Measurements from ENCODE around the gene DYNLRB1.

DNA sequence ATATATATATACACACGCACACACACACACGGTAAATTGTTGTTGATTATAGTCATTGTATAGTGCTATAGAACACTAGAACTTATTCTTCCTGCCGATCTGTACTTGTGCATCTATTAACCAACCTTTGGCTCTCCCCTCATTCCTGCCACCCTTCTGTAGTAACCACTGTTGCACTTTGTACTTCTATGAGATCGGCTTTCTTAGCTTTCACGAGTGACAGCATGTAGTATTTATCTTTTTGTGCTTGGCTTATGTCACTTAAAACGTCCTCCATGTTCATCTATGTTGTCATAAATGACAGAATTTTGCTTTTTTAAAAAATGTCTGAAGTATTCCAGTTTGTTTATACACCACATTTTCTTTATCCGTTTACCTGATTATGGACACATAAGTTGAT lies 20.9 kb upstream of the DYNLRB1 start:
- TF ChIP-seq, protein P1, sequence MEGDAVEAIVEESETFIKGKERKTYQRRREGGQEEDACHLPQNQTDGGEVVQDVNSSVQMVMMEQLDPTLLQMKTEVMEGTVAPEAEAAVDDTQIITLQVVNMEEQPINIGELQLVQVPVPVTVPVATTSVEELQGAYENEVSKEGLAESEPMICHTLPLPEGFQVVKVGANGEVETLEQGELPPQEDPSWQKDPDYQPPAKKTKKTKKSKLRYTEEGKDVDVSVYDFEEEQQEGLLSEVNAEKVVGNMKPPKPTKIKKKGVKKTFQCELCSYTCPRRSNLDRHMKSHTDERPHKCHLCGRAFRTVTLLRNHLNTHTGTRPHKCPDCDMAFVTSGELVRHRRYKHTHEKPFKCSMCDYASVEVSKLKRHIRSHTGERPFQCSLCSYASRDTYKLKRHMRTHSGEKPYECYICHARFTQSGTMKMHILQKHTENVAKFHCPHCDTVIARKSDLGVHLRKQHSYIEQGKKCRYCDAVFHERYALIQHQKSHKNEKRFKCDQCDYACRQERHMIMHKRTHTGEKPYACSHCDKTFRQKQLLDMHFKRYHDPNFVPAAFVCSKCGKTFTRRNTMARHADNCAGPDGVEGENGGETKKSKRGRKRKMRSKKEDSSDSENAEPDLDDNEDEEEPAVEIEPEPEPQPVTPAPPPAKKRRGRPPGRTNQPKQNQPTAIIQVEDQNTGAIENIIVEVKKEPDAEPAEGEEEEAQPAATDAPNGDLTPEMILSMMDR (conservative IDR thresholded peaks at IDR 0.05; ENCODE audit: low read depth, low read length): no peak
- TF ChIP-seq EZH2 (IDR thresholded peaks at IDR 0.05; ENCODE audit: low read length, unreplicated experiment) (no peak), EZH2phosphoT487 (IDR thresholded peaks at IDR 0.05; ENCODE audit: borderline replicate concordance, low read length) (no peak)
